ENCODE results near the gene CT45A6. TPM values are rescaled to one million over a fixed set of nuclear protein-coding genes. Genes with fewer than 3 reads are reported as not detected.

CT45A6 gene
- not detected in 2 replicates for total RNA-seq

DNA sequence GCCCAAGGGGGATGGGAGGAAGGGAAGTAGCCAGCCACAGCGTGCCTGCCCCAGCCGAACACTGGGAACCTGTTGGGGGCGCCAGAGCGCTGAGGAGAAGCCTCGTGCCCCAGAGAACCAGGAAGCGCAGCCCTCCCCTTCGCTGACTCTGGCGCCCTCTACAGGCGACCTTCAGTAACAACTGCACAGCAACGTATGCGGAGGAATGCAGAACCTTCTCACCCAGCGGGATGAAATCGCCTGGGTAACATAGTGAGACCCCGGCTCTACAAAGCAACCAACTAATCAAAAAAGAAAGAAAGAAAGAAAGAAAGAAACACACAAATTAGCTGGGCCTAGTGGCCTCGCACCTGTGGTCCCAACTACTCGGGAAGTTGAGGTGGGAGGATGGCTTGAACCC lies at the start of gene CT45A6:
CT45A6 (minus strand) TSS at position 101 of the 400 bp plus-strand sequence. CDS start 3,794 bp downstream, outside the sequence.

GRCh38 chrX:135837180-135837579 lies 34.6 kb upstream of the CT45A6 start, which contains the start of gene CT45A7:
CT45A7 (minus strand) TSS chrX:135837280; CDS start chrX:135833533, 3,747 bp downstream.

DNA sequence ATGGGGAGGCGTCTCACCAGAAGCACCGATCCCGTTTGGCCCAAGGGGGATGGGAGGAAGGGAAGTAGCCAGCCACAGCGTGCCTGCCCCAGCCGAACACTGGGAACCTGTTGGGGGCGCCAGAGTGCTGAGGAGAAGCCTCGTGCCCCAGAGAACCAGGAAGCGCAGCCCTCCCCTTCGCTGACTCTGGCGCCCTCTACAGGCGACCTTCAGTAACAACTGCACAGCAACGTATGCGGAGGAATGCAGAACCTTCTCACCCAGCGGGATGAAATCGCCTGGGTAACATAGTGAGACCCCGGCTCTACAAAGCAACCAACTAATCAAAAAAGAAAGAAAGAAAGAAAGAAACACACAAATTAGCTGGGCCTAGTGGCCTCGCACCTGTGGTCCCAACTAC lies 17.3 kb upstream of the CT45A6 start, which contains the start of gene CT45A2:
CT45A2 (minus strand) TSS at position 101 of the 400 bp plus-strand sequence. CDS start 3,747 bp downstream, outside the sequence.

GRCh38 chrX:135785403-135785802 lies 17.2 kb downstream of the CT45A6 start, which contains the start of gene CT45A5:
CT45A5 (minus strand) TSS chrX:135785503; CDS start chrX:135781729, 3,774 bp downstream.

DNA sequence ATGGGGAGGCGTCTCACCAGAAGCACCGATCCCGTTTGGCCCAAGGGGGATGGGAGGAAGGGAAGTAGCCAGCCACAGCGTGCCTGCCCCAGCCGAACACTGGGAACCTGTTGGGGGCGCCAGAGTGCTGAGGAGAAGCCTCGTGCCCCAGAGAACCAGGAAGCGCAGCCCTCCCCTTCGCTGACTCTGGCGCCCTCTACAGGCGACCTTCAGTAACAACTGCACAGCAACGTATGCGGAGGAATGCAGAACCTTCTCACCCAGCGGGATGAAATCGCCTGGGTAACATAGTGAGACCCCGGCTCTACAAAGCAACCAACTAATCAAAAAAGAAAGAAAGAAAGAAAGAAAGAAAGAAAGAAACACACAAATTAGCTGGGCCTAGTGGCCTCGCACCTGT lies 34.5 kb downstream of the CT45A6 start, which contains the start of gene CT45A3:
CT45A3 (minus strand) TSS at position 101 of the 400 bp plus-strand sequence. CDS start 3,747 bp downstream, outside the sequence.

Other genes with a start within 250 kb of the CT45A6 start
- gene CT45A1, start 89.1 kb downstream of the CT45A6 start, total RNA-seq: not detected in 2 replicates
- not detected in 2 replicates for gene CT45A3, start 34.6 kb downstream of the CT45A6 start, total RNA-seq
- not detected in 2 replicates for gene CT45A5, start 17.3 kb downstream of the CT45A6 start, total RNA-seq
- gene CT45A2, start 17.2 kb upstream of the CT45A6 start, total RNA-seq: not detected in 2 replicates
- gene CT45A7, start 34.5 kb upstream of the CT45A6 start, total RNA-seq: not detected in 2 replicates
- gene CT45A8, start 51.8 kb upstream of the CT45A6 start, total RNA-seq: not detected in 2 replicates
- gene CT45A9, start 69.0 kb upstream of the CT45A6 start, total RNA-seq: not detected in 2 replicates
- not detected in 2 replicates for gene CT45A10, start 90.7 kb upstream of the CT45A6 start, total RNA-seq
- not detected in 2 replicates for gene SAGE1, start 90.9 kb upstream of the CT45A6 start, total RNA-seq
- 18.9 and 20.7 TPM in 2 replicates for gene MMGT1, start 171.2 kb upstream of the CT45A6 start, total RNA-seq
- gene SLC9A6, start 182.6 kb upstream of the CT45A6 start, total RNA-seq: 16.0 and 16.7 TPM in 2 replicates

Data from vein endothelial cell (primary cell).